HCT116 (cell line): ENCODE data around the gene TUG1. TPM values are rescaled to one million over a fixed set of nuclear protein-coding genes. Genes with fewer than 3 reads are reported as not detected.

ENCODE experiments used
- ATAC-seq: fragments of 200-7000 bp; cut with Tn5 transposase; 2 replicates; pipeline ENCODE4 v1.9.1; 2020; ENCODE audit warnings: mild to moderate bottlenecking, moderate library complexity
- BruUV-seq: library from RNA; stranded (reverse); fragments of 400-500 nt; replicated peaks from 2 replicates; lab custom pipeline; 2021; lab: Mats Ljungman, UMichigan
- CTCF ChIA-PET: fragments of 300-600 bp; sonication (Branson Sonifier 250); formaldehyde crosslinking; loops from one replicate; lab custom pipeline; 2021; ENCODE audit warnings: antibody characterized with exemption; lab: Charles Lee
- POLR2A ChIA-PET: fragments of 300-600, 350-600 bp; sonication (Branson Sonifier 250); formaldehyde crosslinking; loops from one replicate; lab custom pipeline; 2021; ENCODE audit warnings: antibody characterized with exemption; lab: Charles Lee
- RAD21 ChIA-PET, 2 experiments: fragments of 300-600 bp; sonication (Branson Sonifier 250); formaldehyde crosslinking; loops; one replicate each; lab custom pipeline; 2023; ENCODE audit warnings: low total read pairs in 2 of 2; ENCODE audit not compliant: uncharacterized antibody in 2 of 2, unreplicated experiment in 2 of 2, low non-redundant PET in 1 of 2; lab: Charles Lee
- DNase-seq: peaks from one replicate; pipeline ENCODE4 v3.0.0-alpha.2; 2010; ENCODE audit warnings: low read depth, low spot score
- H2AFZ ChIP-seq: fragments of 200-600 bp; shearing (Covaris generic), sonication (generic); 2 replicates; pipeline ENCODE4 v1.6.1; 2017; ENCODE audit warnings: low read depth, mixed run types, mixed read lengths, antibody characterized with exemption, low read length; ENCODE audit not compliant: poor library complexity, severe bottlenecking
- H3K27ac ChIP-seq: 2 replicates; pipeline ENCODE4 v1.5.1; 2012; ENCODE audit warnings: low read depth, low read length
- H3K27me3 ChIP-seq: fragments of 200-600 bp; sonication (generic); 2 replicates; pipeline ENCODE4 v1.6.1; 2016; ENCODE audit warnings: mixed run types, low read length, mixed read lengths; ENCODE audit not compliant: insufficient read depth
- H3K36me3 ChIP-seq, 2 experiments: fragments of 200-500 bp in 1 of 2; fragments of 200-600 bp in 1 of 2; sonication (Bioruptor generic) in 1 of 2; sonication (generic) in 1 of 2; 2 replicates each; pipeline versions ENCODE4 v1.5.1 to v1.6.1; 2014 to 2016; ENCODE audit warnings: low read length in 2 of 2, inconsistent platforms in 1 of 2, mixed read lengths in 1 of 2, mixed run types in 1 of 2; ENCODE audit not compliant: insufficient read depth in 2 of 2, control insufficient read depth in 1 of 2
- H3K4me1 ChIP-seq, 2 experiments: fragments of 200-600 bp in 1 of 2; sonication (generic) in 1 of 2; 2 replicates each; pipeline versions ENCODE4 v1.5.1 to v1.6.1; 2012 to 2017; ENCODE audit warnings: low read length in 2 of 2, inconsistent platforms in 1 of 2, mild to moderate bottlenecking in 1 of 2, mixed read lengths in 1 of 2, mixed run types in 1 of 2, moderate library complexity in 1 of 2; ENCODE audit not compliant: insufficient read depth in 2 of 2, control insufficient read depth in 1 of 2
- H3K4me2 ChIP-seq: fragments of 200-600 bp; sonication (generic); 2 replicates; pipeline ENCODE4 v1.6.1; 2017; ENCODE audit warnings: mixed run types, low read length, mixed read lengths
- H3K4me3 ChIP-seq, 2 experiments: fragments of 200-600 bp in 1 of 2; sonication (generic) in 1 of 2; replicated peaks in 1 of 2; 2 replicates each; pipeline ENCODE4 v1.5.1; 2011 to 2016; ENCODE audit warnings: low read length in 2 of 2, control low read depth in 1 of 2, low read depth in 1 of 2, mild to moderate bottlenecking in 1 of 2, mixed read lengths in 1 of 2, mixed run types in 1 of 2
- H3K79me2 ChIP-seq: fragments of 200-600 bp; sonication (generic); 2 replicates; pipeline ENCODE4 v1.6.1; 2017; ENCODE audit warnings: mild to moderate bottlenecking, mixed run types, low read length, moderate library complexity, mixed read lengths; ENCODE audit not compliant: insufficient read depth
- H3K9ac ChIP-seq: fragments of 200-600 bp; sonication (generic); 2 replicates; pipeline ENCODE4 v1.6.1; 2016; ENCODE audit warnings: low read length, mixed read lengths
- H3K9me2 ChIP-seq: fragments of 200-600 bp; sonication (generic), shearing (Covaris generic); 2 replicates; pipeline ENCODE4 v1.6.1; 2017; ENCODE audit warnings: mixed run types, mild to moderate bottlenecking, moderate library complexity; ENCODE audit not compliant: insufficient read depth
- H3K9me3 ChIP-seq, 2 experiments: fragments of 200-500 bp in 1 of 2; fragments of 200-600 bp in 1 of 2; sonication (Bioruptor generic) in 1 of 2; sonication (generic) in 1 of 2; 2 replicates each; pipeline ENCODE4 v1.6.1; 2014 to 2017; ENCODE audit warnings: low read length in 2 of 2, mixed read lengths in 2 of 2, inconsistent platforms in 1 of 2, low read depth in 1 of 2, mild to moderate bottlenecking in 1 of 2, mixed run types in 1 of 2, moderate library complexity in 1 of 2; ENCODE audit not compliant: control insufficient read depth in 1 of 2, insufficient read depth in 1 of 2
- H4K20me1 ChIP-seq: fragments of 200-600 bp; sonication (generic), shearing (Covaris generic); 2 replicates; pipeline ENCODE4 v1.6.1; 2017; ENCODE audit warnings: mixed run types, mild to moderate bottlenecking, moderate library complexity; ENCODE audit not compliant: insufficient read depth
- CTCF ChIP-seq, 3 experiments: fragments of 200-600 bp in 1 of 3; sonication (generic) in 1 of 3; IDR thresholded peaks in 2 of 3; conservative IDR thresholded peaks in 1 of 3; 2 replicates each; pipeline ENCODE4 v1.5.1; 2012 to 2017; ENCODE audit warnings: low read depth in 2 of 3, low read length in 2 of 3, antibody characterized with exemption in 1 of 3, borderline replicate concordance in 1 of 3, control low read depth in 1 of 3, mild to moderate bottlenecking in 1 of 3, mixed read lengths in 1 of 3, mixed run types in 1 of 3, moderate library complexity in 1 of 3; ENCODE audit not compliant: insufficient read depth in 1 of 3
- EGR1 ChIP-seq: IDR thresholded peaks from 2 replicates; pipeline ENCODE4 v1.6.1; 2012; ENCODE audit warnings: low read depth
- MAX ChIP-seq: IDR thresholded peaks from 2 replicates; pipeline ENCODE4 v1.6.1; 2012
- POLR2AphosphoS5 ChIP-seq: IDR thresholded peaks from 2 replicates; pipeline ENCODE4 v1.6.1; 2011; ENCODE audit warnings: mild to moderate bottlenecking, low read depth, low read length, moderate library complexity
- SIN3A ChIP-seq: IDR thresholded peaks from 2 replicates; pipeline ENCODE4 v1.6.1; 2012; ENCODE audit warnings: low read depth
- SP1 ChIP-seq: IDR thresholded peaks from 2 replicates; pipeline ENCODE4 v1.6.1; 2012; ENCODE audit warnings: low read depth
- TCF7L2 ChIP-seq: IDR thresholded peaks from 2 replicates; pipeline ENCODE4 v1.7.0; 2011; ENCODE audit warnings: borderline replicate concordance, inconsistent platforms; ENCODE audit not compliant: insufficient read depth, insufficient read length; ENCODE audit errors: extremely low read depth
- YY1 ChIP-seq: IDR thresholded peaks from 2 replicates; pipeline ENCODE4 v1.6.1; 2011; ENCODE audit warnings: low read length, low read depth, moderate library complexity, mild to moderate bottlenecking; ENCODE audit not compliant: insufficient replicate concordance; ENCODE audit errors: extremely low read depth
- ZFX ChIP-seq: fragments of 450-650 bp; IDR thresholded peaks from 2 replicates; pipeline ENCODE4 v1.6.1; 2017
- intact Hi-C: fragments of 100-400 bp; cut with micrococcal nuclease; formaldehyde crosslinking; loops from 2 replicates; pipeline ENCODE4 v1.10.0; 2022
- total RNA-seq: library from RNA; stranded (reverse); gene quantifications from one replicate; pipeline ENCODE4 v1.2.1, GENCODE V29; 2021; ENCODE audit not compliant: unreplicated experiment

TUG1 gene
- total RNA-seq, 1 experiment from 2014 or later = 45.0 TPM

GRCh38 chr22:30969532-30970355, 679 bp downstream of the TUG1 start:
- peaks cover 55% of the 10 kb centered on the region for H3K79me2 ChIP-seq
- no peak for DNase-seq
- TF ChIP-seq ZFX = peak; percentile 94
- TF ChIP-seq SIN3A = peak; percentile 11; the same call in 1 of the 2 replicates
- no peak for TF ChIP-seq SP1
- TF ChIP-seq CTCF (IDR thresholded peaks at IDR 0.05 in 2 of 3, conservative IDR thresholded peaks at IDR 0.05 in 1 of 3; ENCODE audit: borderline replicate concordance in 1 of 3, insufficient read depth in 1 of 3, low read depth in 2 of 3, low read length in 2 of 3) = no peak
- TF ChIP-seq YY1 = no peak
- TF ChIP-seq MAX = 0 out of 2 replicates have a peak, but pooled peaks have one; percentile 7
- TF ChIP-seq POLR2AphosphoS5 = peak; percentile 14
- no peak for TF ChIP-seq TCF7L2
- TF ChIP-seq EGR1 = 0 out of 2 replicates have a peak, but pooled peaks have one; percentile 19
- H3K9me3 ChIP-seq = peaks cover 33 to 47% of the 10 kb centered on the region in 2 experiments; a peak in 3 of 4 replicates
- H3K9ac ChIP-seq = peak overlapping the region; percentile 83
- RAD21 ChIA-PET = no interaction called here
- BruUV-seq = no TSS peak
- no peak overlapping the region for H2AFZ ChIP-seq
- intact Hi-C loops = loop anchor here (5.0 kb wide), 2 partner anchors 113 to 343 kb away; partner anchors contain the start of gene SMTN
- H3K9me2 ChIP-seq = no peaks in the 10 kb centered on the region
- no peaks in the 10 kb centered on the region for H4K20me1 ChIP-seq
- H3K27me3 ChIP-seq = no peaks in the 10 kb centered on the region
- POLR2A ChIA-PET = interaction anchor here (0.6 to 3.1 kb wide), 9 partner anchors 8 to 187 kb away, joined by 3 to 10 read pairs (median 6); partner anchors contain the start of gene SMTN
- peak overlapping the region; percentile 92 for H3K27ac ChIP-seq
- peak; percentile 49 for ATAC-seq
- peak overlapping the region; percentile 72 to 83 for H3K4me3 ChIP-seq
- CTCF ChIA-PET = interaction anchor here (1.7 to 3.8 kb wide), 4 partner anchors 111 to 137 kb away, joined by 4 to 15 read pairs (median 7); partner anchors contain the start of genes SELENOM and SMTN
- peak overlapping the region; percentile 93 for H3K4me2 ChIP-seq
- H3K36me3 ChIP-seq = peaks cover 16 to 53% of the 10 kb centered on the region in 2 experiments
- peaks cover 9 to 22% of the 10 kb centered on the region in 2 experiments for H3K4me1 ChIP-seq
